DND-41 (cell line): ENCODE measurements around the gene NLGN1.

Source experiments
- ATAC-seq: fragments of 200-7000 bp; cut with Tn5 transposase; 3 replicates; pipeline ENCODE4 v1.9.1; 2021; ENCODE audit warnings: low read depth; ENCODE audit not compliant: insufficient read depth
- DNase-seq: peaks from one replicate; pipeline ENCODE4 v3.0.0-alpha.2; 2020
- H2AFZ ChIP-seq: 2 replicates; pipeline ENCODE4 v1.6.0; 2012; ENCODE audit warnings: low read depth, low read length
- H3K27ac ChIP-seq: 2 replicates; pipeline ENCODE4 v1.5.1; 2012; ENCODE audit warnings: low read length, inconsistent platforms
- H3K27me3 ChIP-seq: fragments of 200-600 bp; sonication (generic); 2 replicates; pipeline ENCODE4 v1.6.0; 2012; ENCODE audit warnings: low read length, mild to moderate bottlenecking, inconsistent platforms; ENCODE audit not compliant: insufficient read depth, poor library complexity
- H3K36me3 ChIP-seq: 2 replicates; pipeline ENCODE4 v1.5.1; 2012; ENCODE audit warnings: low read length, inconsistent platforms; ENCODE audit not compliant: insufficient read depth
- H3K4me1 ChIP-seq: 2 replicates; pipeline ENCODE4 v1.5.1; 2012; ENCODE audit warnings: mild to moderate bottlenecking, low read length; ENCODE audit not compliant: insufficient read depth
- H3K4me2 ChIP-seq: 2 replicates; pipeline ENCODE4 v1.6.0; 2012; ENCODE audit warnings: mild to moderate bottlenecking, moderate library complexity, low read length, inconsistent platforms; ENCODE audit not compliant: insufficient read depth
- H3K4me3 ChIP-seq, 2 experiments: fragments of 200-600 bp in 1 of 2; shearing (Covaris generic) in 1 of 2; 2 replicates each; pipeline ENCODE4 v1.5.1; 2012 to 2016; ENCODE audit warnings: inconsistent platforms in 2 of 2, low read length in 2 of 2, mild to moderate bottlenecking in 2 of 2, low read depth in 1 of 2, moderate library complexity in 1 of 2
- H3K79me2 ChIP-seq: 2 replicates; pipeline ENCODE4 v1.6.0; 2012; ENCODE audit warnings: low read length, inconsistent platforms; ENCODE audit not compliant: insufficient read depth
- H3K9ac ChIP-seq: 2 replicates; pipeline ENCODE4 v1.6.0; 2012; ENCODE audit warnings: low read depth, mild to moderate bottlenecking, inconsistent platforms, low read length, moderate library complexity
- H3K9me3 ChIP-seq: 2 replicates; pipeline ENCODE4 v1.5.1; 2012; ENCODE audit warnings: low read length, moderate library complexity, mild to moderate bottlenecking, inconsistent platforms; ENCODE audit not compliant: insufficient read depth, severe bottlenecking
- H4K20me1 ChIP-seq: 2 replicates; pipeline ENCODE4 v1.6.0; 2012; ENCODE audit warnings: low read length; ENCODE audit not compliant: insufficient read depth
- EZH2 ChIP-seq: IDR thresholded peaks from 3 replicates; pipeline ENCODE4 v1.6.1; 2012; ENCODE audit warnings: borderline replicate concordance, low read depth, mild to moderate bottlenecking, moderate library complexity, low read length, inconsistent platforms; ENCODE audit not compliant: severe bottlenecking
- TF ChIP-seq, protein P1 (sequence below): IDR thresholded peaks from 2 replicates; pipeline ENCODE4 v1.5.1; 2012; ENCODE audit warnings: borderline replicate concordance, low read length, moderate library complexity, mild to moderate bottlenecking; ENCODE audit not compliant: poor library complexity, severe bottlenecking; ENCODE audit errors: extremely low read depth

The NLGN1 gene

DNA sequence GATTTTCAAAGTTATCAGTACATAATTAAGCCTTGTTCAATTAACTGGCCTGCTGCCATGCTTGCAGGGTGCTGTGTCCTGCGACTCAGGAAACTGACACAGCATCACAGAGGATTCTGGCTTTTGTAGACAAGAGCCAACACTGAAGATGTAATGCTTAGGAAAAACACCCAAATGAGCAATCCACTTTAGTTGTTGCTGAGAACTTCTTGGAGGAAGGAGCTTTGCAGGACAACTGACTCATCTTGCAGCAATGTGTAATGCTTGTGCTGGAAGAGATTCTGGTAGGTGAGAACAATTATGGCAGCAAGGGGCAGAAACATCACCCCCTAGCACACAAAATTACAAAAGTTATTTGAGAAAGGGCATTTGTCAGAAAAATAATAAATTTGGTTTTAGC is 67.6 kb downstream of the NLGN1 start:
- Histone ChIP-seq H3K4me1 (no peaks in the 10 kb centered on the region), H3K4me2 (no peak overlapping the region), H3K4me3 (no peak overlapping the region), H3K9me3 (no peaks in the 10 kb centered on the region), H2AFZ (no peak overlapping the region), H3K36me3 (no peaks in the 10 kb centered on the region), H3K27ac (no peak overlapping the region), H3K9ac (no peak overlapping the region), H3K27me3 (no peaks in the 10 kb centered on the region), H3K79me2 (no peaks in the 10 kb centered on the region), H4K20me1 (no peaks in the 10 kb centered on the region)
- ATAC-seq = no peak
- no peak for DNase-seq
- no peak for TF ChIP-seq EZH2
- TF ChIP-seq, protein P1, sequence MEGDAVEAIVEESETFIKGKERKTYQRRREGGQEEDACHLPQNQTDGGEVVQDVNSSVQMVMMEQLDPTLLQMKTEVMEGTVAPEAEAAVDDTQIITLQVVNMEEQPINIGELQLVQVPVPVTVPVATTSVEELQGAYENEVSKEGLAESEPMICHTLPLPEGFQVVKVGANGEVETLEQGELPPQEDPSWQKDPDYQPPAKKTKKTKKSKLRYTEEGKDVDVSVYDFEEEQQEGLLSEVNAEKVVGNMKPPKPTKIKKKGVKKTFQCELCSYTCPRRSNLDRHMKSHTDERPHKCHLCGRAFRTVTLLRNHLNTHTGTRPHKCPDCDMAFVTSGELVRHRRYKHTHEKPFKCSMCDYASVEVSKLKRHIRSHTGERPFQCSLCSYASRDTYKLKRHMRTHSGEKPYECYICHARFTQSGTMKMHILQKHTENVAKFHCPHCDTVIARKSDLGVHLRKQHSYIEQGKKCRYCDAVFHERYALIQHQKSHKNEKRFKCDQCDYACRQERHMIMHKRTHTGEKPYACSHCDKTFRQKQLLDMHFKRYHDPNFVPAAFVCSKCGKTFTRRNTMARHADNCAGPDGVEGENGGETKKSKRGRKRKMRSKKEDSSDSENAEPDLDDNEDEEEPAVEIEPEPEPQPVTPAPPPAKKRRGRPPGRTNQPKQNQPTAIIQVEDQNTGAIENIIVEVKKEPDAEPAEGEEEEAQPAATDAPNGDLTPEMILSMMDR = no peak

DNA sequence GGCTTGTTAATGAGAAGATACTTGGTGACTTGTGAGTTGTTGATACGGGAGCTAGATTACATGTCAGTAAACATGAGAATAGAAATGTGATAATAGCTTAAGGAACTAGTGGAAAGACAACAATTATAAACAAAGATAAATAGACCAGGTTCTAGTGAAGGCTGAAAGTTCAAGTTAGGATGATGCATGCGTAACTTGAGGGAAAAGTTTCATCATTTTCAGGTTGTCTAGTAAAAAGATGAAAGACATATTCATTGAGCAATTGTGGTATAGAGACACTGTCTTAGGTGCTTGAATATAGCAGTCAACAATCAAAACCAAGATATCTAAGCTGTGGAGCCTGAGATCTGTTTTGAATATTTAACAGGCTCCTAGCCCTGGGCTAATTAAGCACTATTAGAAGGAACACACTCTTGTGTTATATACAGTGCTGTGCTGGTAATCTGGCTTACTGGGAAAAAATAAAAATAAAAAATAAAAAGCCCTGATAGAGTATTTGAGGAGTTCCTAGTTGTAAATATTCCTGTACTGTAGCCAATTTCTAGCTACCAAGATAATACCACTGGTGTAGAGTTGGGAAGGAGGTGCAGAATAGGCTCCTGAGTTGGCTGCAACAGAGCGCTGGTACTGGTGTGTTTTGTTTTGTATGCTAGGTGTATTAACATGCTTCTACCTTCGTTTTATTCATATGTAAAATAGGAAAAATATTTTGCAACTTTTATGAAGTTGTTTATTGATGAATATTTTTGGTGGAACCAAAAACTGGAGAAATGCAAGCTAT is 68.5 kb downstream of the NLGN1 start:
- Histone ChIP-seq H3K79me2 (no peaks in the 10 kb centered on the region), H2AFZ (no peak overlapping the region), H3K4me3 (no peak overlapping the region), H3K9ac (no peak overlapping the region), H3K36me3 (no peaks in the 10 kb centered on the region), H4K20me1 (no peaks in the 10 kb centered on the region), H3K27ac (no peak overlapping the region), H3K4me1 (no peaks in the 10 kb centered on the region), H3K27me3 (no peaks in the 10 kb centered on the region), H3K9me3 (no peaks in the 10 kb centered on the region), H3K4me2 (no peak overlapping the region)
- ATAC-seq (no peak), DNase-seq (no peak)
- TF ChIP-seq, protein P1 = no peak
- no peak for TF ChIP-seq EZH2

DNA sequence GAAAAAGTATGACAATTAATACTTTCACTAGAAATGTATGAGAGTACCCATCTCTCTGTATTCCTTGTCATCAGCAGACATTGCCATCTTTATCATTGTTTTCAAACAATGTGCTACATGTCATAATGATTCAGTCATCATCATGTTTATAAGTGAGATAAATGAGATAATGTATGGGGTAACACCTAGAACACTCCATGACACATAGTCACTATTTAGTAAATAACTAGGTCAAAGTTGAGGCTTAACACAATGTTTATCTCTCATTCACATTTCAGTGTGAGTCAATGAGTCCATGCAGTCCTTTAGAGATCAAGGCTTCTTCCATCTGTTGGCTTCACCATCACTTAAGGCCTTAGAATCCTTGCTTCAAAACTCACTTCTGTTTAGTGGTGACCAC is 70.0 kb downstream of the NLGN1 start:
- ATAC-seq (no peak), DNase-seq (no peak)
- Histone ChIP-seq H3K27me3 (no peaks in the 10 kb centered on the region), H3K27ac (no peak overlapping the region), H3K9me3 (no peaks in the 10 kb centered on the region), H3K4me2 (no peak overlapping the region), H2AFZ (no peak overlapping the region), H3K4me3 (no peak overlapping the region), H3K36me3 (no peaks in the 10 kb centered on the region), H3K4me1 (no peaks in the 10 kb centered on the region), H4K20me1 (no peaks in the 10 kb centered on the region), H3K9ac (no peak overlapping the region), H3K79me2 (no peaks in the 10 kb centered on the region)
- no peak for TF ChIP-seq EZH2
- TF ChIP-seq, protein P1 = no peak

DNA sequence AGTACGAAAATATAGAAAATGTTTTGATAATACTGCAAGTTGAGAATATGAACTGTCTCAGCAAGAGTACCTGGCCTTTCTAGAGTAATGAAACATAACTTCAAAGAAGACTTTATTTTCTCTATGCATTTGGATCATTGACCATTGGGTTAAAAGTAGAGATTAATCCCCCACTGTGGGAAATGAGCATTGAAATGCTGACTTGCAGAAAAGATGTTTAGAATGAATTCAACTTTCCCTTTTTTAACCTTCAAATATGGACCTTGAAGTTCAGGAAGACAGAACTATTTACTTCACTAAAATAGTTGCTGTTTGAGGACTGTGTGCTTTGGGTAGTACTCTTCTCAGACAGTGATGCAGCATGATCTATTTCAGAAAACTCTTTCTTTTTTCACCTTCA is 75.7 kb downstream of the NLGN1 start:
- Histone ChIP-seq H3K4me3 (no peak overlapping the region), H3K27me3 (no peaks in the 10 kb centered on the region), H3K36me3 (no peaks in the 10 kb centered on the region), H3K9ac (no peak overlapping the region), H4K20me1 (no peaks in the 10 kb centered on the region), H2AFZ (no peak overlapping the region), H3K79me2 (no peaks in the 10 kb centered on the region), H3K9me3 (no peaks in the 10 kb centered on the region), H3K4me2 (no peak overlapping the region), H3K4me1 (no peaks in the 10 kb centered on the region), H3K27ac (no peak overlapping the region)
- TF ChIP-seq, protein P1 = no peak
- no peak for TF ChIP-seq EZH2
- DNase-seq (no peak), ATAC-seq (no peak)
